Pericardium fibroblast (primary cell): ENCODE measurements around the gene ANKRD44. TPM values are rescaled to one million over a fixed set of nuclear protein-coding genes. Genes with fewer than 3 reads are reported as not detected.

Source experiments
- total RNA-seq: library from RNA; depleted of rRNA; stranded (reverse); fragments of >200 nt; gene quantifications from 2 replicates; pipeline ENCODE4 v1.2.3, GENCODE V29; 2015

Gene ANKRD44
- total RNA-seq: 3.1 and 7.1 TPM in 2 replicates

GRCh38 chr2:197310271-197310985 lies at the start of gene ANKRD44:
Gene ANKRD44 (minus strand): TSS chr2:197310780. CDS start chr2:197310604, 176 bp downstream.

Other genes starting within 250 kb of the ANKRD44 start
- gene SF3B1, start 124.2 kb upstream of the ANKRD44 start, total RNA-seq: 100 and 131 TPM in 2 replicates
- 23.8 and 28.1 TPM in 2 replicates for gene COQ10B, start 142.8 kb upstream of the ANKRD44 start, total RNA-seq
- 124 TPM in 2 replicates for gene HSPD1, start 189.1 kb upstream of the ANKRD44 start, total RNA-seq
- gene HSPE1, start 189.6 kb upstream of the ANKRD44 start, total RNA-seq: 90.8 and 92.7 TPM in 2 replicates
- gene MOB4, start 205.3 kb upstream of the ANKRD44 start, total RNA-seq: 7.8 and 34.2 TPM in 2 replicates